Kidney epithelial cell (primary cell): ENCODE data around the gene HTR1D. TPM values are rescaled to one million over a fixed set of nuclear protein-coding genes. Genes with fewer than 3 reads are reported as not detected.
"Not testable (repeated sequence)": the region's sequence is repeated elsewhere in the genome, so short reads cannot be mapped to it uniquely, and the experiment has no call there.

Experiments
- DNase-seq: peaks from one replicate; pipeline ENCODE4 v3.0.0-alpha.2; 2010; ENCODE audit warnings: low read depth
- H3K27me3 ChIP-seq: 2 replicates; pipeline ENCODE4 v1.6.0; 2011; ENCODE audit warnings: low read length; ENCODE audit not compliant: control insufficient read depth, insufficient read depth
- H3K36me3 ChIP-seq: 2 replicates; pipeline ENCODE4 v1.5.1; 2011; ENCODE audit warnings: low read length; ENCODE audit not compliant: control insufficient read depth, insufficient read depth
- H3K4me3 ChIP-seq: 2 replicates; pipeline ENCODE4 v1.5.1; 2011; ENCODE audit warnings: low read depth, mild to moderate bottlenecking, control low read depth, low read length
- total RNA-seq: library from RNA; depleted of rRNA; stranded (reverse); fragments of >200 nt; gene quantifications from 2 replicates; pipeline ENCODE4 v1.2.3, GENCODE V29; 2015
- TF ChIP-seq, protein P1 (sequence below): IDR thresholded peaks from 2 replicates; pipeline ENCODE4 v1.5.1; 2011; ENCODE audit warnings: mild to moderate bottlenecking, moderate library complexity, low read length, control low read depth, inconsistent platforms; ENCODE audit not compliant: insufficient read depth, poor library complexity, severe bottlenecking

The HTR1D gene
- total RNA-seq, 1 donor from 2014 or later = 1.6 TPM

DNA sequence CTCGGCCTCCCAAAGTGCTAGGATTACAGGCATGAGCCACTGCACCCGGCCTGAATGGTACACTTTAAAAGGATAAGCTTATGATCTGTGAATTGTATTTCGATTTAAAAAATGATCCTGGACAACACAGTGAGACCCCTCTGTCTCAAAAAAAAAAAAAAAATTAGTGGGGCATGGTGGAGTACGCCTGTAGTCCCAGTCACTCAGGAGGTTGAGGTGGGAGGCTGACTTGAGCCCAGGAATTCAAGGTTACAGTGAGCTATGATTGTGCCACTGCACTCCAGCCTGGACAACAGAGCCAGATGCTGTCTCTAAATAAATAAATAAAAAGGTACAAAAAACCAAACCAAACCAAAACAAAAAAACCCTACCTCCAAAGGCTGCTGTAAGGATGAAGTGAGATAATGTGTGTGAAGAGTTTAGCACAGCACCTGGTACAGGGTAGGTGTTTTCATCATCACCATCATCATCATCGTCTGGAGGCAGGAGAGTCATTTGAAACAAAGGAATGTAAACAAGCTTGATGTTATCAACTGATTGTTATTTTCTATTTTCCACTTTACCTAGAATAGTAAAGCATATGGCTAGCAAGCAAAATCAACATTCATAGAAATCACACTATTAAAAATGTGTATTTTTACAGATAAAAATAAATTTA is 22.5 kb upstream of the HTR1D start:
- no peaks in the 10 kb centered on the region for H3K27me3 ChIP-seq
- H3K36me3 ChIP-seq = no peaks in the 10 kb centered on the region
- TF ChIP-seq, protein P1, sequence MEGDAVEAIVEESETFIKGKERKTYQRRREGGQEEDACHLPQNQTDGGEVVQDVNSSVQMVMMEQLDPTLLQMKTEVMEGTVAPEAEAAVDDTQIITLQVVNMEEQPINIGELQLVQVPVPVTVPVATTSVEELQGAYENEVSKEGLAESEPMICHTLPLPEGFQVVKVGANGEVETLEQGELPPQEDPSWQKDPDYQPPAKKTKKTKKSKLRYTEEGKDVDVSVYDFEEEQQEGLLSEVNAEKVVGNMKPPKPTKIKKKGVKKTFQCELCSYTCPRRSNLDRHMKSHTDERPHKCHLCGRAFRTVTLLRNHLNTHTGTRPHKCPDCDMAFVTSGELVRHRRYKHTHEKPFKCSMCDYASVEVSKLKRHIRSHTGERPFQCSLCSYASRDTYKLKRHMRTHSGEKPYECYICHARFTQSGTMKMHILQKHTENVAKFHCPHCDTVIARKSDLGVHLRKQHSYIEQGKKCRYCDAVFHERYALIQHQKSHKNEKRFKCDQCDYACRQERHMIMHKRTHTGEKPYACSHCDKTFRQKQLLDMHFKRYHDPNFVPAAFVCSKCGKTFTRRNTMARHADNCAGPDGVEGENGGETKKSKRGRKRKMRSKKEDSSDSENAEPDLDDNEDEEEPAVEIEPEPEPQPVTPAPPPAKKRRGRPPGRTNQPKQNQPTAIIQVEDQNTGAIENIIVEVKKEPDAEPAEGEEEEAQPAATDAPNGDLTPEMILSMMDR = no peak
- DNase-seq = no peak
- H3K4me3 ChIP-seq = no peak overlapping the region

DNA sequence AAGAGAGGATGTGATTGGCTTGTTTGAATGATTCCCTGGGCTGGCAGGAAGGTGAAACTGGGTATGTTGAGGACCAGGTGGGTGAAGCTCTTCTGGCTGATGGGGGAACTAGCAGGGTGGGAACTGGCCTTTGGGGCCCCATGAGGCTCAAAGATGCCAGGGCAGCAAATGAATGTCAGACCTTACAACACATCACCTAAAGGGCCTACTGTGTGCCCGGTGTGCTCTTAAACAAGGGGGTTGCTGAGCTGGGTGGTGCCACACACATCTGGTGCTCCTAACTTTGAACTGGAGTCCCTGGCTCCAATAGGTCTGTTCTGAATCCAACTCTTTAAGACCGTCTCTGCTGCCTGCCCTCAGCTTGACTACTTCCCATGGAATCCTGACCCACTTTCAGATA is 21.3 kb upstream of the HTR1D start:
- H3K36me3 ChIP-seq = no peaks in the 10 kb centered on the region
- H3K4me3 ChIP-seq = no peak overlapping the region
- no peak for DNase-seq
- no peaks in the 10 kb centered on the region for H3K27me3 ChIP-seq
- TF ChIP-seq, protein P1 = no peak

DNA sequence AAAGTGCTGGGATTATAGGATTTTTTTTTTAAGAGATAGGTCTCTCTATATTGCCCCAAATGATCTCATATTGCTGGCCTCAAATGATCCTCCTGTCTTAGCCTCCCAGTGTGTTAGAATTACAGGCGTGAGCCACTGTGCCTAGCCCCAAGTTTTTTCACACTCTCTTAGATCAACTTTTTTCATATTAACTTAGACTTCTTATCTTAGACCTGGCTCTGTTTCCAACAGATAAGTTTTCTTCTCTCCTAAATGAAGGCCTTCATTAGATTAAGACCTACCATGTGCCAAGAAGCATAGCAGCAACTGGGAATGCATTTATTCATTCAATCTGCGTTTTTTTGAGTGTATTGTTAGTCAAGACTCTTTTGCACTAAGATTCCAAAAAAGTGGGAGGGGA is 20.2 kb upstream of the HTR1D start:
- TF ChIP-seq, protein P1 = no peak
- Histone ChIP-seq H3K36me3 (no peaks in the 10 kb centered on the region), H3K4me3 (no peak overlapping the region), H3K27me3 (no peaks in the 10 kb centered on the region)
- no peak for DNase-seq

DNA sequence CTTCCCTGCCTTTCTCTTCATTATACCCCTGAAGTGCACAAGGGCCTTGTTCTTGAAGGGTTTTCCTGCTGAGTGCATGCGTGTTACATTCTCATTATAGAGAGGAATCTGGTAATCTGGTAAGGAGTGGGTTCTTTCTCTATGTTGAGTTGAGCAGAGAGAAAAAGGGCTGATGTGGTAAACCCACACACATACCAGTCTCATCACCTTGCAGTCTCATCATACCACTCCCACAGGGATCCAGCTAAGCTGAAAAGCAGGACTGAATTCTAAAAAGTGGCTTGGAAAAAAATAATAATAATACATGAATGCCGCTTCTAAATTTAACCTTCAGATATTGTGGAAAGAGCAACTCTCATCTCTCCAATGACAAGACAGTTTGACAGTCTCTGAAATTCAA is 10.5 kb upstream of the HTR1D start:
- Histone ChIP-seq H3K4me3 (no peak overlapping the region), H3K36me3 (no peaks in the 10 kb centered on the region), H3K27me3 (no peaks in the 10 kb centered on the region)
- no peak for DNase-seq
- TF ChIP-seq, protein P1 = no peak

DNA sequence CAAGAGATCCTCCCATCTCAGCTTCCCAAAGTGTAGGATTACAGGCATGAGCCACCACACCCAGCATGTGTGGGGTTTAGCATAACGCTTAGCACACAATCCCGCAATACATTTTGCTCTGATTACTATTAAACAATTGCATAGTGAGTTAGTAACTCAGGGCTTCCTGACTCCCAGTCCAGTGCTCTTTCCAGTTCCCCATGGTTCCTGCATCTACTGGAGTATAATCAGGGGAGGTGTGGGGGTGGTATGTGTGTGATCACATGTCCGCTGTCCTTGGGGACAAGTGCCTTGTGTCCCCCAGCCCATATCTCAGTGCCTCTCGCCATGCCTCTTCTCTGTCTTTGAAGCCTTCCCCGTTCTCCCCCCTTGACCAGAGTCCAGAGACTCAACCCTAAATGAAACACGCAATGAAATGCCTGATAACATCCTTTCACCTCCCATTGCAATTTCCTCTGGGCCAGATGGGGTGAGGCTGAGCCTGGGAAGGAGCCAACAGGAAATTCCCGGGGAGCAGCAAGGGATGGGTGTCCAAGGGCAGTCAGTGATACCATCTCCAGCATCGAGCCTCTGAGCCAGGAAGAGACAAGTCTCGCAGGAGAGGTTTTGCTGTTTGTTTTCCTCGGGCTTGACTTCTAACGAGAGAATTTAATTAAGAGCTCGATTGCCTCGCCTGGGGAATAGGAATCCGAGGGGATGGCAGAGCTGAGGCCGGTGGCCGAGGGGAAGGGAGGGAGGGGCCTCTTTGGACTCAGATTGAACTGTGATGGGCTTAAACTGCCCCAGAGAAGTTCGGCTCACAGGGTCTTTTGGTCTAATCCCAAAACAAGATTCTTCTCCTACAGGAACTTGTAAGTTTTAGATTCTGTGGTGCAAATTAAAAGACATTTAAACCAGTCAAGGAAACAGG is 7.7 kb upstream of the HTR1D start:
- no peaks in the 10 kb centered on the region for H3K36me3 ChIP-seq
- no peaks in the 10 kb centered on the region for H3K27me3 ChIP-seq
- no peak overlapping the region for H3K4me3 ChIP-seq
- no peak for DNase-seq
- TF ChIP-seq, protein P1 = no peak

DNA sequence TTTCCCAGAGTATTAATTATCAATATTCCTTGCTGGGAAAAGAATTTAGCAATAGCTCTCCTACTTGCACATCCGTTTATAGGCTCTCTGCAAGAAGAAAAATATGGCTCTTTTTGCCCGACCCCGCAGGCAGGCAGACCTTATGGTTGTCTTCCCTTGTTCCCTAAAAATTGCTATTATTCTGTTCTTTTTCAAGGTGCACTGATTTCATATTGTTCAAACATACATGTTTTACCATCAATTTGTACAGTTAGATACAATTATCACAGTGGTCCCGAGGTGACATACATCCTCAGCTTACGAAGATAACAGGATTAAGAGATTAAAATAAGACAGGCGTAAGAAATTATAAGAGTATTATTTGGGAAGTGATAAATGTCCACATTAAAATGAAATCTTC is 6.7 kb upstream of the HTR1D start:
- not testable (repeated sequence) for H3K36me3 ChIP-seq, H3K4me3 ChIP-seq, DNase-seq, H3K27me3 ChIP-seq

DNA sequence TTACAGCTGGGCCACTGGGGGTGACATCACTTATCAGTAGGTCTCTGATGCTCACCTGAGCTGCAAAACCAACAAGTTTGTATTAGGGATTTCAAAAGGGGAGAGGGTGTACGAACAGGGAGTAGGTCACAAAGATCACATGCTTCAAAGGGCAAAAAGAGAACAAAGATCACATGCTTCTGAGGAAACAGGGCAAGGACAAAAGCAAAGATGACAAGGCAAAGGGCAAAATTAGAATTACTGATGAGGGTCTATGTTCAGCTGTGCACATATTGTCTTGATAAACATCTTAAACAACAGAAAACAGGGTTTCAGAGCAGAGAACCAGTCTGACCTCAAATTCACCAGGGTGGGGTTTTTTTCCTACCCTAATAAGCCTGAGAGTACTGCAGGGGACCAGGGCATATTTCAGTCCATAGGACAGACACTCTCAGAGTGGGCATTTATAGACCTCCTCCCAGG is 6.2 kb upstream of the HTR1D start:
- H3K4me3 ChIP-seq, H3K36me3 ChIP-seq, DNase-seq, H3K27me3 ChIP-seq: not testable (repeated sequence)
